ENCODE measurements around the gene KLHL5.

KLHL5 gene

DNA sequence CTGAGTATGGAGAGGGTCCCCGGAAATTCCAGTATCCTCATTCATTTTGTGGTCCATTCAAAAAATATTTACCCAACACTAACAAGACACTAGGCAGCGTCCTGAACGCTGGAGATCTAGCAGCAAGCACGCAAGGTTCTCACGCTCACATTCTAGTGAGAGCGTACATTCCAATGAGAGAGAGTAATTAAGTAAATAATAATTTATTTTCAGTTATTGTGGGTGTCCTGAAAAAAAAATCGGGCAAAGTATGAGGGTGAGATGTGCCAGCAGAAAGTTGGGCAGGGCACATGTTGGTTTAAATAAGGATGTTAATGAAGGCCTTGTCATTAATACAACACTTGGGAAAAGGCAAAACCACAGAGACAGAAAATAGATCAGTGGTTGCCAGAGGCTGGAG, 25.9 kb upstream of the KLHL5 start:
- no peak overlapping the region for H3K4me3 ChIP-seq (ENCODE audit: low read depth, low read length)
- TF ChIP-seq CTCF (IDR thresholded peaks at IDR 0.05; ENCODE audit: low read depth, low read length) = no peak

- no peak for TF ChIP-seq CTCF (IDR thresholded peaks at IDR 0.05; ENCODE audit: low read depth, low read length)
- H3K4me3 ChIP-seq (ENCODE audit: low read depth, low read length) = no peak overlapping the region
Measured at GRCh38 chr4:39037491-39037825, 24.6 kb upstream of the KLHL5 start.

DNA sequence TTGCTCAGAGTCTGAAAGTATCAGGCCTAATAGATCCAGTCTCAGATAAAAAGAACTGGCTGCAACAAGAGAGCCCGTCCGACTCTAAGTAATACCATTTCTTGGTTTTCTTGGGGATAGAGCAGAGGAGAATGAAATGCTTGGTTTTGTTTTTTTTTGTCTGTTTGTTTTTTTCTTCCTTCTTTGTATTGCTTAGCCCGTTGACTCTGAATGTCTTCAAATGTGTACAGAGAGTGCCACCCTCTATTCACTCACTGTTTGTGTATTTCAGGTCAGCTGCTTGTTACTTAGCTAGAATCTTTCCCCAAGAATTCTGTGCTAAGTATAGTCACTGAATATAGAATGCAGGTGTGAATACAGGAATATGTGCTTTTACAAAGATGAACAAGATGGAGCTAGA, 24.1 kb upstream of the KLHL5 start:
- TF ChIP-seq CTCF (IDR thresholded peaks at IDR 0.05; ENCODE audit: low read depth, low read length) = no peak
- no peak overlapping the region for H3K4me3 ChIP-seq (ENCODE audit: low read depth, low read length)

GRCh38 chr4:39039108-39039507, 22.9 kb upstream of the KLHL5 start:
- H3K4me3 ChIP-seq (ENCODE audit: low read depth, low read length) = no peak overlapping the region
- TF ChIP-seq CTCF (IDR thresholded peaks at IDR 0.05; ENCODE audit: low read depth, low read length) = no peak

- H3K4me3 ChIP-seq (ENCODE audit: low read depth, low read length) = no peak overlapping the region
- TF ChIP-seq CTCF (IDR thresholded peaks at IDR 0.05; ENCODE audit: low read depth, low read length) = no peak
Measured at GRCh38 chr4:39042366-39042765, 19.7 kb upstream of the KLHL5 start.

DNA sequence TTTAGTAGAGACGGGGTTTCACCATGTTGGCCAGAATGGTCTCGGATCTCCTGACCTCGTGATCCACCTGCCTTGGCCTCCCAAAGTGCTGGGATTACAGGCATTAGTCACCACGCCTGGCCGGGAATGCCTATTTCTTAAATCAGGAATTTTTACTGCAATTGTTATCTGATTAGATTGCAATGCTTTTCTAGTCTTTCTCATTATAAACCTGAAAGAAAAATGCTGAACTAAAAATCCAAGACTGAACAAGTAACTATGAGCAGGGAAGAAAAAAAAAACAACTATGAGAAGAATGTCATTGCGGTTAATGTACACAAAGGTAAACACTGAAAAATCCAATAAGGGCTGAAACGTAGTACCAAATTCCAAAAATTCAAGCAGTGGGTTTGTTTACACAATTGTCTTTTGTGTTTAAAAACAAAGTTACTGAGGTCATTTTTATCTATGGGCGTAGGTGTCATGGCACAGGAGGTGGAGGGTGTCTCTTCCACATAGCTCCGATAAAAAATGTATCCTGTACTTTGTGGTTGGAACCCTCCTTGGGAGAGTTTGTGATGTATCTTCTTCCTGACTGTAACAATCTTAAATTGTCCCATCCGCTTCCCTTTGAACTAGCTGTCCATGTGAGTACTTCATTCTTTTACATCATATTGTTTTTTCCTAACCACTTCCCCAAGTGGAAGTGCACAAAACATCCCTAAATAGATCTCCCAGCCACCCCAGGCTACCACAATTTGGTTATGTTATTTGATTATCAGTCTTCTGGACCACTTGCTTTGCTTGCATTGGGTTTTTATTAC, 18.8 kb upstream of the KLHL5 start:
- no peak for TF ChIP-seq CTCF (IDR thresholded peaks at IDR 0.05; ENCODE audit: low read depth, low read length)
- H3K4me3 ChIP-seq (ENCODE audit: low read depth, low read length) = peak overlapping the region; percentile 83

- no peak for TF ChIP-seq CTCF (IDR thresholded peaks at IDR 0.05; ENCODE audit: low read depth, low read length)
Measured at GRCh38 chr4:39043861-39044363, 18.1 kb upstream of the KLHL5 start.

More at GRCh38 chr4:39043861-39044363, 18.1 kb upstream of the KLHL5 start:
- peak overlapping the region; percentile 83 for H3K4me3 ChIP-seq (ENCODE audit: low read depth, low read length)

All from WI38 (cell line).